PC-9 (cell line): Measurements from ENCODE around the gene LIME1. TPM values are rescaled to one million over a fixed set of nuclear protein-coding genes. Genes with fewer than 3 reads are reported as not detected.
A peak's percentile ranks its signal among the peaks of the same experiment; 100 is the strongest.

Experiments used
- BruUV-seq: library from RNA; stranded (reverse); fragments of 400-500 nt; replicated peaks from 2 replicates; lab custom pipeline; 2021; lab: Mats Ljungman, UMichigan
- CTCF ChIA-PET: fragments of 300-600 bp; sonication (Branson Sonifier 250); formaldehyde crosslinking; loops from one replicate; lab custom pipeline; 2022; ENCODE audit warnings: antibody characterized with exemption; lab: Charles Lee
- POLR2A ChIA-PET: fragments of 300-600 bp; sonication (Branson Sonifier 250); formaldehyde crosslinking; loops from one replicate; lab custom pipeline; 2022; ENCODE audit warnings: antibody characterized with exemption; ENCODE audit not compliant: unreplicated experiment; lab: Charles Lee
- DNase-seq, 2 experiments: peaks; one replicate each; pipeline versions ENCODE4 v3.0.0 to v3.0.0-alpha.2; 2015 to 2022; ENCODE audit warnings: mixed read lengths in 1 of 2
- H2AFZ ChIP-seq: fragments of 200-600 bp; sonication (generic); 2 replicates; pipeline ENCODE4 v1.8.1; 2017; ENCODE audit warnings: antibody characterized with exemption
- H3F3A ChIP-seq: fragments of 200-600 bp; sonication (generic); 2 replicates; pipeline ENCODE4 v1.8.1; 2017; ENCODE audit warnings: antibody characterized with exemption, mild to moderate bottlenecking, low read depth; ENCODE audit not compliant: insufficient read depth
- H3K27ac ChIP-seq: fragments of 200-600 bp; sonication (generic); 2 replicates; pipeline ENCODE4 v1.6.1; 2016; ENCODE audit warnings: mixed run types
- H3K27me3 ChIP-seq: fragments of 200-600 bp; sonication (generic); 2 replicates; pipeline ENCODE4 v1.6.1; 2016; ENCODE audit warnings: low read depth, mixed run types; ENCODE audit not compliant: insufficient read depth
- H3K36me3 ChIP-seq: fragments of 200-600 bp; sonication (generic); 2 replicates; pipeline ENCODE4 v1.6.1; 2016; ENCODE audit warnings: low read depth, mixed run types
- H3K4me1 ChIP-seq: fragments of 200-600 bp; sonication (generic); replicated peaks from 2 replicates; pipeline ENCODE4 v1.6.1; 2016; ENCODE audit warnings: mixed run types; ENCODE audit not compliant: insufficient read depth
- H3K4me2 ChIP-seq: fragments of 200-600 bp; sonication (generic); 2 replicates; pipeline ENCODE4 v1.6.1; 2017; ENCODE audit warnings: mixed run types
- H3K4me3 ChIP-seq: fragments of 200-600 bp; sonication (generic); 2 replicates; pipeline ENCODE4 v1.6.1; 2016; ENCODE audit warnings: mixed run types
- H3K79me2 ChIP-seq: fragments of 200-600 bp; sonication (generic); 2 replicates; pipeline ENCODE4 v1.6.1; 2017; ENCODE audit warnings: low read depth, mixed run types
- H3K9me2 ChIP-seq: fragments of 200-600 bp; sonication (generic); 2 replicates; pipeline ENCODE4 v1.8.1; 2017; ENCODE audit warnings: mild to moderate bottlenecking; ENCODE audit not compliant: insufficient read depth
- H3K9me3 ChIP-seq: fragments of 200-600 bp; sonication (generic); 2 replicates; pipeline ENCODE4 v1.8.1; 2016; ENCODE audit warnings: low read depth; ENCODE audit not compliant: insufficient read depth
- H4K20me1 ChIP-seq: fragments of 200-600 bp; sonication (generic); 2 replicates; pipeline ENCODE4 v1.8.1; 2017; ENCODE audit not compliant: insufficient read depth
- EZH2 ChIP-seq: fragments of 200-600 bp; sonication (generic); IDR thresholded peaks from 2 replicates; pipeline ENCODE4 v1.8.0; 2017; ENCODE audit warnings: antibody characterized with exemption, low read depth
- intact Hi-C: fragments of 100-400 bp; cut with micrococcal nuclease; formaldehyde crosslinking; loops from one replicate; pipeline ENCODE4 v1.10.0; 2022; ENCODE audit not compliant: unreplicated experiment
- total RNA-seq: library from RNA; stranded (reverse); gene quantifications from 2 replicates; pipeline ENCODE4 v1.2.3, GENCODE V29; 2021
- TF ChIP-seq, protein P1 (sequence below): fragments of 200-600 bp; sonication (generic); conservative IDR thresholded peaks from 2 replicates; pipeline ENCODE4 v1.6.1; 2017; ENCODE audit warnings: mixed run types, antibody characterized with exemption, mild to moderate bottlenecking, moderate library complexity

The LIME1 gene
- total RNA-seq, 1 experiment from 2014 or later, result 18.7 TPM

DNA sequence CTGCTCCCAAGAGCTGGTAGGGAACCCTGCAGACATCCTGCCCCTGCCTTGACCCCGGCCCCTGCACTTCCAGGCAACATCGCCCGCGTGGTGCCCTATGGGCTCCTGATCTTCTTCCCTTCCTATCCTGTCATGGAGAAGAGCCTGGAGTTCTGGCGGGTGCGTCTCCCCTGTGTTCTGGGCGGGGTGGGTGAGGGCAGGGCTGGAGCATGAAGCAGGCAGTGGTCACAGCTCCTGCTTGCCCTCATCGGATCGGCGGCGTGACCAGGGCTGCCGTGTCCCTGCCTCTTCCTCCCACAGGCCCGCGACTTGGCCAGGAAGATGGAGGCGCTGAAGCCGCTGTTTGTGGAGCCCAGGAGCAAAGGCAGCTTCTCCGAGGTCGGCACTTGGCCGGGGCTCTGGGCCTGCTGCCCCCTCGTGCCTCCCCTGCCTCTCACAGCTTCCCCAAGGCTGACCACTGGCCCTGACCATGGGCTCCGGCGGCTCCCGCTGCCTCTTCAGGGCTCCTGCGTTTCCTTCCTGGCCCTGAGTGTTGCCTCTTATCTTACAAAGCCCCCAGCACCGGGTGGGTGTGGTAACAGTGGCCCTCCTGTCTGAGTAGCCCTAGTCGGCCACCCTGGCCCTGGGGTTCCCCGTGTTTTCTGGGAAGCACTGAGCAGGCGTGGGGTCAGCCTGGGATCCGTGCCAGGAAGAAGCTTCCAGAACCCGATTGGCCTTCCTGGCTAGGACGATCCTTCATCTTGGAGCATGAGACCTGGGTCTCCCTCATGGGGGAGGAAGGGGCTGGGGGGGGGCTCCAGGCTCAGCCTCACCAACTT lies 48.0 kb upstream of the LIME1 start:
- CTCF ChIA-PET, result no interaction called here
- no peak for DNase-seq
- no peaks in the 10 kb centered on the region for H4K20me1 ChIP-seq
- peaks cover 56% of the 10 kb centered on the region for H3K4me1 ChIP-seq
- H3K79me2 ChIP-seq, result peaks cover 7% of the 10 kb centered on the region; the same call in 1 of the 2 replicates
- no TSS peak for BruUV-seq
- H3K9me2 ChIP-seq, result no peaks in the 10 kb centered on the region
- peaks cover 47% of the 10 kb centered on the region for H3F3A ChIP-seq
- H3K36me3 ChIP-seq, result 0 out of 2 replicates have a peak, but pooled peaks cover 3% of the 10 kb centered on the region
- H3K27me3 ChIP-seq, result no peaks in the 10 kb centered on the region
- no peak overlapping the region for H2AFZ ChIP-seq
- intact Hi-C loops, result loop anchor here (10.0 kb wide), 1 partner anchor 104 kb away; no protein-coding TSS in a partner anchor
- H3K4me3 ChIP-seq, result no peak overlapping the region
- POLR2A ChIA-PET, result no interaction called here
- H3K4me2 ChIP-seq, result no peak overlapping the region
- no peaks in the 10 kb centered on the region for H3K9me3 ChIP-seq
- no peak overlapping the region for H3K27ac ChIP-seq
- TF ChIP-seq, protein P1, sequence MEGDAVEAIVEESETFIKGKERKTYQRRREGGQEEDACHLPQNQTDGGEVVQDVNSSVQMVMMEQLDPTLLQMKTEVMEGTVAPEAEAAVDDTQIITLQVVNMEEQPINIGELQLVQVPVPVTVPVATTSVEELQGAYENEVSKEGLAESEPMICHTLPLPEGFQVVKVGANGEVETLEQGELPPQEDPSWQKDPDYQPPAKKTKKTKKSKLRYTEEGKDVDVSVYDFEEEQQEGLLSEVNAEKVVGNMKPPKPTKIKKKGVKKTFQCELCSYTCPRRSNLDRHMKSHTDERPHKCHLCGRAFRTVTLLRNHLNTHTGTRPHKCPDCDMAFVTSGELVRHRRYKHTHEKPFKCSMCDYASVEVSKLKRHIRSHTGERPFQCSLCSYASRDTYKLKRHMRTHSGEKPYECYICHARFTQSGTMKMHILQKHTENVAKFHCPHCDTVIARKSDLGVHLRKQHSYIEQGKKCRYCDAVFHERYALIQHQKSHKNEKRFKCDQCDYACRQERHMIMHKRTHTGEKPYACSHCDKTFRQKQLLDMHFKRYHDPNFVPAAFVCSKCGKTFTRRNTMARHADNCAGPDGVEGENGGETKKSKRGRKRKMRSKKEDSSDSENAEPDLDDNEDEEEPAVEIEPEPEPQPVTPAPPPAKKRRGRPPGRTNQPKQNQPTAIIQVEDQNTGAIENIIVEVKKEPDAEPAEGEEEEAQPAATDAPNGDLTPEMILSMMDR, result no peak
- no peak for TF ChIP-seq EZH2

DNA sequence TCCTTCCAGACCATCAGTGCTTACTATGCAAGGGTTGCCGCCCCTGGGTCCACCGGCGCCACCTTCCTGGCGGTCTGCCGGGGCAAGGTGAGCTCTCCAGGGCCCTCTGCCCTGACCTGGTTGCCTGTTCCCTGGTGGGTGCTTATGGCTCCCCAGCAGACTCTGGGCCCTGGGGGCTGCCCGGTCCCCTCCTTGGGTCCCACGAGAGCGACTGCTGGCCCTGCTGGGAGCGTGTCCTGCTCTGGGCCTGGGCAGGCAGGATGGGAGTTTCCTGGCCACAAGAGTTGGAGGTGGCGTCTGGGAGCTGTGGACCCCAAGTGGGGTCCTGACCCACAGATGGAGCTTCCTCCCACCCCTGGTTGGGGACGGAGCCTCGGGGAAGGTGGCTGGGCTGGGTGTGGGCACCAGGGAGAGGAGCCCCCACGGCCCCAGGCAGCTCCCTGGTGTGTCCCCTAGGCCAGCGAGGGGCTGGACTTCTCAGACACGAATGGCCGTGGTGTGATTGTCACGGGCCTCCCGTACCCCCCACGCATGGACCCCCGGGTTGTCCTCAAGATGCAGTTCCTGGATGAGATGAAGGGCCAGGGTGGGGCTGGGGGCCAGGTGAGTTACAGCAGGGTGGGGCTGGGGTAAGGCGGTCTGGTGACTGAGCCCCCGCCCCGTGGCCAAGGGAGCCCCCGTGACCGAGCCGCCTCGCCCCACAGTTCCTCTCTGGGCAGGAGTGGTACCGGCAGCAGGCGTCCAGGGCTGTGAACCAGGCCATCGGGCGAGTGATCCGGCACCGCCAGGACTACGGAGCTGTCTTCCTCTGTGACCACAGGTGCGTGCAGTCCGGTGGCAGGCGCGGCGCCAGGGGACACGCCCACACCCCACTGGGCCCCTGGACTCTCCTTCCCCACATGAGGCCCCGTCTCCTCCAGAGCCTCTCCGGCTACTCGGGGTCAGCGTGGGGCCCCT lies 47.1 kb upstream of the LIME1 start:
- Histone ChIP-seq H3K4me1 (peaks cover 47% of the 10 kb centered on the region), H3K79me2 (no peaks in the 10 kb centered on the region), H4K20me1 (no peaks in the 10 kb centered on the region), H3K4me2 (no peak overlapping the region), H3K27me3 (no peaks in the 10 kb centered on the region), H3K27ac (no peak overlapping the region), H3F3A (peaks cover 40% of the 10 kb centered on the region), H2AFZ (no peak overlapping the region), H3K36me3 (no peaks in the 10 kb centered on the region), H3K4me3 (no peak overlapping the region), H3K9me2 (no peaks in the 10 kb centered on the region), H3K9me3 (no peaks in the 10 kb centered on the region)
- TF ChIP-seq, protein P1, result no peak
- TF ChIP-seq EZH2, result no peak
- POLR2A ChIA-PET, result no interaction called here
- peak in 1 of 2 experiments; percentile 25 for DNase-seq
- intact Hi-C loops, result loop anchor here (10.0 kb wide), 1 partner anchor 105 kb away; no protein-coding TSS in a partner anchor
- no TSS peak for BruUV-seq
- CTCF ChIA-PET, result no interaction called here
